Inflammatory macrophage (primary cell): ENCODE measurements around the gene NCKAP5.

Source experiments
- DNase-seq, 2 donors: peaks; one replicate each; pipeline ENCODE4 v3.0.0-alpha.2; 2020 to 2022

The NCKAP5 gene

GRCh38 chr2:132681766-132682165 lies 886.5 kb downstream of the NCKAP5 start:
- no peak for DNase-seq

- no peak for DNase-seq
These were observed 887.7 kb downstream of the NCKAP5 start for GRCh38 chr2:132680544-132680943.

- no peak for DNase-seq
These were observed 889.8 kb downstream of the NCKAP5 start for GRCh38 chr2:132678483-132678882.

GRCh38 chr2:132677661-132678060 lies 890.6 kb downstream of the NCKAP5 start:
- no peak for DNase-seq

DNA sequence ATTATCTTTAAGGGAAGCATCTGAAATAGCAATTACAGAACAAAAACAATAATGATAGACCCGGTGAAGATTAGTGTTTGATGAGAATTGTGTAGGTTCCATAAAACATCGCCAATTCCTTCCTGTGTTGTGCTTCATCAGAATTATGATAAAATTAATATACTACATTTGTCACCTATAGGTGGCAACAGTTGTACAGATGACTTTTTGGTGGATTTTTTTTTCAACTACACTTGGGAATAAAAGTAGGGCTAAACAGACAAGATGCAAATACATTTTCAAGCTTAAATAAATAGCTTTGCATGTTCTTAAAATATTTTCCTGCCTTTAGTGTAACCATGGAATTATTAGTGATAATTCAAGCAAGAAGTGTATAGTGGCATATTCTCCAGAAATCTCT lies 891.3 kb downstream of the NCKAP5 start:
- no peak for DNase-seq

- DNase-seq: no peak
These were observed 897.0 kb downstream of the NCKAP5 start for GRCh38 chr2:132671151-132671835.

DNA sequence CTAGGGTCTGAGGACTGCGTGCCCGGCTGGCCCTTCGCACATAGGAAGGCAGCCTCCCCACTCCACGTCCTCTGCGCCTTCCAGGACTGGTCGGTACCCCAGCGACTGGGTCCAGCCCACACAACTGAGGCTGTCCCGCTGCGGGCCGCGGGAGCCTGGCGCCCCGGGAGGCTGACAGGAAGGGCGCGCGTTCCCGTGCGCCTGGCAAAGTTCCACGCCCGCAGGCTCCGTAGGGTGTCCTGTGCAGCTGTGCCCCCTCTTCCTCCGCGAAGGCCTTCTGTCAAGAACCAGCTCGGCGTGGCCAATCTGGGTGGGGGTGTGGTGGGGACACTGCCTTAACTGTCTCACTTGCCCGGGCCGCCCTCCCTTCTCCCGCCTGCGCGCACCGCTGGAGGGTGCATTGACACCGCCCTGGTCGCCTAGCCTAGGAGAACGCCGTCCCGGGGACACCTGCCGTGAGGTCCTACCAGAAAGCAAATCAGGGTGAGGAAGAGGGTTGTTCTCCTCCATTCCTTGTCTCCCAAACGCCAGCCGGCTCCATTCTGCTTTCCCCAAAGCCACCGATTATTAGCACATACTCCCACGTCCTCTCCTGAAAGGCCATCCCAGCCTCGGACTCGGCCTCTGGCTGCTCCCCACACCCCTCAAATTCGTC lies 897.6 kb downstream of the NCKAP5 start:
- no peak for DNase-seq

GRCh38 chr2:132669908-132670495 lies 898.3 kb downstream of the NCKAP5 start, which contains the start of gene LYPD1:
TSS of gene LYPD1 (minus strand) at chr2:132670205. CDS start at chr2:132669932, 273 bp downstream.
- no peak for DNase-seq

DNA sequence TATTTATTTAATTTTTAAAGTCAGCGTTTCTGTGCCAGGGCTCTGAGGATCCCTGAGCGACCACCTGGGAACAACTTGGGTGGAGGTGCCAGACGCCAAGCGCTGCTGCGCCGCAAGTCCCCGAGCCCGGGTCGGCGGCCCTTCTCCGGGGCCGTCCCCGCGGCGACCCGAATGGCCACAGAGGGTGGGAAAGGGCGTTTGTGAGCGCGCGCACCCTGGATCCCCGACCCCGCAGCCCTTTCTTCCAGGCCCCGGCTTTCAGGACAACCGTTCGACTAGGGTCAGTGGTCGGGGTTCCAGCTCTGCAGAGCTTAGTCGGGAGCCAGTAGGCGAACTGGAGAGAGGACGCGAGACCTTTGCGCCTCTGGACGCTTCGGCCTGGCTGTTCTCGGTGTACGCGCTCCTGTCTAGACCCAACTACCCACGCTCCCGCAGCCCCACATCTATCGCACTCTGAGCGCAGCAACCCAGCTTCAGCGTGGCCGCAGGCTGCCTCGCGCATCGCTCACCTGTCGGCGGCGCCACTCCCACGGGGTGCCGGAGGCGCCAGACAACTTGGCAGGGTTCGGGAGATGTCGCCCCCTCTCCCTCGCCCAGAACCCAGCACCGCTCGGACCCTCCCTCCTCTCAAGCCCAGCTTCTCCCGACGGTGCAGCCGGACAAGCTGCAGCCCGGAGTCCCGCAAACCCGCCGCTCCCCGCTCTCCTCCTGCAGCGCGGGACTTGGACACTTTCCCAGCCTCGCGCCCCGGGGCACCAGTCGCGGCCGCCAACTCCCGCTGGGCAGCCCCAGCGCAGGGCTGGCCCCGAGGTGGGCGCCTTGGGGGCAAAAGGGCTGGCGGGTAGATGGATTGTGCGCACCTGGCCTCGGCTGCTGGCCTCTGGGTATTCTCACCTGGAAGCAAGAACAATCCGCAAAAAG lies 899.0 kb downstream of the NCKAP5 start:
- no peak for DNase-seq

DNA sequence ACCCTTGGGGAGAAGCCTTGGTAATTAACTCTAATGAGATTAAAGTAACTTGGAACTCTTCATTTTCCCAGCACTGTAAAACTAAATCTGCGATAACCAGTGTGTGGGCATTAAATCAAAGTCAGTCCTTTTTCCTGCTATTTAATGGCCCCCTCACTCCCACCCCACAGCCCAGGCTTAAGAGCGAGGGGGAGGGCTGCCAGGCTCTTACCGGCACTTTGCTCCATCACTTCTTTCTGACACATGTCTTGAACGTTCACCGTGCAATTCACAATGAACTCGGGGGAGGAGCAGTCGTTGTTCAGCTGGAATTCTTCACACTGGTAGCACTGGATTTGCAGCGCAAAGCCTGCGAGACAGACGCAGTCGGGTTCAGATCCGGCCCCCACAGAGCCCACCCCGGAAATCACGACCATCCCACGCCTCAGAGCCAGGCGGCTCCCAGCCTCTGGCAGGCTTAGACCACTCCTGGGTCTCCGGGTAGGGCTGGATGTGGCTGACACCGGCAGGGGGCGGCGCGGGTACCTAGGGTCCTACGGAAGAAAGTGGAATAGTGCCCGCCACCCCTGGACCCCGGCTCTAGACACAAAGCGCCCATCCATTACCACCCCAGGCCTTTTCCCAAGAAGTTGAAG lies 900.0 kb downstream of the NCKAP5 start:
- DNase-seq: no peak

DNA sequence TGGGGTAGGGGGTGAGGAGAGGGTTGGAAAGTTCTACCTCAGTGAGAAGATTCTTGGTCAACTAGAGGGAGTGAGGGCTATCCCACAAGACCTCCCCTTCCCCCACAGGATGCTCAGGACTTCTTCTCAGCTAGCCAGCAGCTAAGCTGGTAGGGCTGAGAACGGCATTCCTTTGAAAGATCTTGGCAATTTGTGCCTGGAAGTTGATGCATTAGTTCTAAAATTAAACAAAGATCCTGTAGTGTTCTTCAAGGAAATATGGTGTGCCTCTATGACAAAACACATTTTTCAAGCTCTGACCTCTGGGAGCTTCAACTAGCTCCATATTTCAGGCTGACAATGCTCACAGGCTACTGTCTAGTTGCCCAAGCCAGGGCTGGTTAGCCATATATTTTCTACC lies 900.6 kb downstream of the NCKAP5 start:
- no peak for DNase-seq

GRCh38 chr2:132665401-132666140 lies 902.7 kb downstream of the NCKAP5 start:
- DNase-seq: no peak

GRCh38 chr2:132664096-132664495 lies 904.2 kb downstream of the NCKAP5 start:
- DNase-seq: no peak

DNA sequence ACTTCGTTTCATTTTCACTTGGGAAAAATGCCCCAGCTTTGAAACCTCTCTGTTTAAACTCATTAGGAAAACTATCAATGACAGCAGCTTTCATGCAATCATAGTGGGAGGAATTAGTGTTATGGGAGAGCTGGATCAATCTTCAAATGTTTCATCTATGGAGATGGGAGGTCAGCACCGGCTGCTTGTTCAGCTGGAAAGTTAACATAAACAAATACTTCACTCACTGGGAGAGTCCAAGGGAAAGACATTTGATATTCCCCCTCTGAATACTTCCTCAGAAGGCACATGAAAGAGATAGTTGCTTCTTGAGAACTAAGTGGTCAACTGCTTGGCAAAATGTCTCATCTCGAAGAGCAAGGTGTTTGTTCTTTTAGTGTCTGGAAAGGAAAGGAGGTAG lies 905.5 kb downstream of the NCKAP5 start:
- DNase-seq: no peak

- no peak for DNase-seq
These were observed 908.9 kb downstream of the NCKAP5 start for GRCh38 chr2:132659331-132659730.

GRCh38 chr2:132656266-132656975 lies 911.8 kb downstream of the NCKAP5 start:
- no peak for DNase-seq

GRCh38 chr2:132654968-132655367 lies 913.3 kb downstream of the NCKAP5 start:
- DNase-seq: no peak

GRCh38 chr2:132654335-132654734 lies 913.9 kb downstream of the NCKAP5 start:
- no peak for DNase-seq

DNA sequence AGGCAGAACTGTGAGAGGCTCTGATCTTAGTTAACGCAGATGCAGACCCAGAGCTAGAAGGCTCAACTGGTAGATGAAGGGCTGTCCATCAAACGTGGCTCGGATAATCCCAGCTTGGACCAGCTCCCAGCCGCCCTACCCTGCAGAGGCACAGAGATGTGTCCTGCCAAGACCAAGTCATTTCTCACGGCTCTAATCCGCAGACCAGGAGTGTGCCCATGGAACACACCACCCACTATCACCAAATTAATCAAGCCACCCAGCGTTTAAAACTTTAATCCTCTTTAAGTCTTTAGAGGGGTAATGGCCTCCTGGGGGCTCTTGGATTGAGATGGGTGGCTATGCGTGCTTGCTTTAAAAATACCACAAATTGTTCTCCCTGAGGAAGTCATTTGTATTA lies 915.8 kb downstream of the NCKAP5 start:
- DNase-seq: no peak

DNA sequence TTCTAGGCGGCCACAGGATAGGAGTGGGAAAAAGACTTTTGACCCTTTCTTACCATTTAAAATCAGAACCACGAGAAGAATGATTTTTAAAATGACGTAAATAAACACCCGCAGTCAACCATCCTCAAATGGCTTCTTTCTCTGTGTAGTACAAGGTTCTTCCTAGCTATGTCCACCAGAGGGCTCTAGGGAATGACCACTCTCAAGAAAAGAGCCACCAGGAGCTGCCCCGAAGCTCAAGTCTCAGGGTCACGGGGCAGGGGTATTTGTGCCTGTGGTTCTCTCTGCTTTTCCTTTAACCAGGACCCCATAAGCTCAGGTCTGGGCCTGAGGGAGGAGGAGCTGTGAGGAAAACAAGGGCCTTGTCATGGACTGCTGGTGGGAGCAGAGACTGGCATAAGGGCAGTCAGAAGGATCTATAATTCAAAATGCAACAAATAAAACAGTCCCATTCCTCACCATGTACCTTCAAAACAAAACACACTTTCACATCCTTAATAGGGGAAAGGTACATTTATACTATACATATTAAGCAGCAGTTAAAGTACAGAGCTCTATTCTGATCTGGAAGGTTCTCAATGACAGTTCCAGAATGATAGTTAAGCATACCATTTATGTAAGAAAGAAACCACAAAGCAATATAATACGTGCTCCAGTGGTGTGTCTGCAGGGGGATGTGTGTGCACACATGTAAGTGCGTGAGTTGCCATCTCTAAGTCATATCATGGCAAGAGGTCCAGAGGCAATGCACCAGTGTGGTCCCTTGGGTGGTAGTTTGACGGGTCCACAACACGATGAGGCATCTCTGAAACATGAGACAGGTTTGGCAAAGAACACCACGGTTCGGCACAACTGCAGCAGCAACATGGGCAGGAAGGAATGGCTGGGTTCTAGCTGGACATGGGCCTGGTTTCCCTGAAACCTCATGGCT lies 916.9 kb downstream of the NCKAP5 start:
- no peak for DNase-seq
